CD4-positive, alpha-beta T cell treated with Interleukin-15 for 4 hours (primary cell): ENCODE results near the gene PTPRS.
"Not testable (repeated sequence)": the region's sequence is repeated elsewhere in the genome, so short reads cannot be mapped to it uniquely, and the experiment has no call there.

Experiments
- DNase-seq: peaks from one replicate; pipeline ENCODE4 v3.0.0-alpha.2; 2020; ENCODE audit warnings: low spot score

Gene PTPRS

DNA sequence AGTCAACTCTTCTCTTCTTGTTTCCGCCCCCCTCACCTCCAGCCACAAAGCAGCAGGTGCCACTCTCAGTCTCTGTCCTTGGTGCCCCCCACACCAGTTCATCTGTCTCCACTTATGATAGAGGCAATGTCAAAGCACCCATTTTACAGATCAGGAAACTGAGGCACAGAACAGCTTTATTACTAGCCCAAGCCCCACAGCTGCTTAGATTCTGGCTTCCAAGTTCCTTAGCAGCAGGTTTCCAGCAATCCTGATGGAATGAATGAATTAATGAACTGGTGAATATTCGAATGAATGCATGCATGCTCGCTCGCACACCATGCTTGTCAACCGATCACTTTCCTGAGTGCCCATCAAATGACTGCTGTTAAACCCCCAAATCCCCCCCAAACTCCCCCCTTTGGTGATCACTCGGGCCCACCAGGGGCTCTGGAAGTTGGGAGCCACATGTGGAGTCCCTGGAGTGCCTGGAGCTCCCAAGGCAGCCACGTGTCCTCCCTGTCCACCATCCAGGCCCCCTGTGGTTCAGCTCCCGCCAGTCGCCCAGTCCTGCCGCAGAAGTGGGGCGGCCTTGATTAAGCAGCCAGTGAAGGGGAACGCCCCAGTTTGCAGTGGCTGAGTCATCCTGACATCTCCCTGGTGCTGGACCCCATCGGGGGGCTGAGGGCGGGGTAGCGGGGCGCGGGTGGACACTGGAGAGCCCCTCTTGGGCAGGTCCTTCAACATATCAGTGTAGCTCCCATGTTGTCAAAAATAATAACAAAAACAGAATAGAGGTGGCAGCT is 6.8 kb downstream of the PTPRS start:
- no peak for DNase-seq

DNA sequence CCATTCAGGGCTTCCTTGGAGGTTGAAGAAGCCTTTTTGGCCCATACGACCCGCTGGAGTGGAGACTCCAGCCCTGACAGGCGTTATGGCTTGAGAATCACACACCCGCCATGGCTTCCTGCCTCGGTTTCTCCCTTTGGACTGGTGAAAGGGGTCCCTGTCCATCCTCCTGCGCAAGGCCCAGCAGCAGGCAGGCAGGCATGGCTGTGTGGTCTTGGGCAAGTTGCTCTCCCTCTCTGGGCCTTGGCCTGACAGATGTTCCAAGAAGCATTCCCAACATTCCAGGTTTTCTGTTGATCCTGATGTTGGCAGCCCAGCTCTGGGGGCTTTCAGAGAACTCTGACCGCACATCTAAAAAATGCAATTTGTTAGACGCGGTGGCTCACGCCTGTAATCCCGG is 8.1 kb downstream of the PTPRS start:
- DNase-seq: no peak

DNA sequence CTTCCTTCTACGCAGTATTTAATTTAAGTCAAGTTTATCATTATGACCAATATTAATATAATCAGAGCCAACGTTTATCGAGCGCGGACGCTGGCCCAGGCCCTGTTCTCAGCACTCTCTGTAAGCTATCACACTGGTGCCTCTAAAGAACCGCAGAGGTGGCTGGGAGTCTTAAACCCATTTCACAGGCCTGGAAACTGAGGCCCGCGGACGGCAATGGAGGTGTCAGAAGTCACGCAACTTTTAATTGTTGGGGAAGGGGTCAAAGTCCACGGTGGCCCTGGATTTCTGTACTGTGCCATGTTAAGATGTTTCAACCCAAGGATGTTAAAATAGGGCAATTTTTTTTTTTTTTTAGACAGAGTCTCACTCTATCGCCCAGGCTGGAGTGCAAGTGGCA is 8.8 kb downstream of the PTPRS start:
- no peak for DNase-seq

DNA sequence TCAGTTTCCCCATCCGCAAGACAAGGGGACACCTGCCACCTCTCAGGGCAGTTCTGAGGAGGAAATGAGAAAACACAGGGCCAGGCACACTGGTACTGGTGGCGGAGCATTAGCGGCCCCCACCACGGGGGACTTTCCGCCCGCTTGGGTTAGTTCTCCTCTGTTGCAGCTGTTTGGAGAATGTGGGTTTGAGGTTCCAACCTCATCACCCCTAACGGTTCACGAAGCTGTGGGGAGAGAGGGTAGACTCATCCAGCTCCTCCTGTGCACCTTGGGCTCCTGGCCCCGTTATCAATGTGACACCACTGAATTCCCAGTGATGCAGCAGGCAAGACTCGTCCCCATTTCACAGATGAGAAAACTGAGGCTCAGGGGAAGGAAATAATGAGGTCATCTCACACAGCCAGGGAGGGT is 10.3 kb downstream of the PTPRS start:
- DNase-seq: no peak

DNA sequence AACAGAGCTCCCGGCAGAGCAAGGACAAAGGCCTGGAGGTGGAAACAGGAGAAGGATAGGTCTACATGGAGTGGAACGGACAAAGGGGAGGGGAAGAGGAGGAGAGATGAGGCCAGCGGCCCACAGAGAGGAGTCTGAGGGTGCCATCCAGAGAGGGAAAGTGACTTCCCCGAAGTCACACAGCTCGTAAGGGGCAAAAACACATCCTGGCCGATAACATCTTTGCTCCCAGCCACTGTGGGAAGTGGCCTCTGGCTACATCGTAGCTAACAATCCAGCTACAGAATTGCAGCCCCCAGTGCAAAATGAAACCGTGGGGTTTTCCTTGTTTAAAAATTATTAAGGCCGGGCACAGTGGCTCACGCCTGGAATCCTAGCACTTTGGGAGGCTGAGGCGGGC is 11.5 kb downstream of the PTPRS start:
- DNase-seq: no peak

DNA sequence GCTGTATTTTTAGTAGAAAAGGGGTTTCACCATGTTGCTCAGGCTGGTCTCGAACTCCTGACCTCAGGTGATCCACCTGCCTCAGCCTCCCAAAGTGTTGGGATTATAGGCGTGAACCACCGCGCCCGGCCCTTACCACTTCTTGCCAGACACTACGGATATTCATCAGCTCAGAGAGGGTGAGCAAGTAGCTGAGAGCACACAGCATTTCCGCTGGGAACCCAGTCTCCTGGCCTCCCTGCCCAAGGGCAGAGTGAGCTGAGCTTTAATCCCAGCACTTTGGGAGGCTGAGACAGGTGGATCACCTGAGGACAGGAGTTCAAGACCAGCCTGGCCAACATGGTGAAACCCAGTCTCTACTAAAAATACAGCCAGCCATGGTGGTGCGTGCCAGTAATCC is 12.2 kb downstream of the PTPRS start:
- not testable (repeated sequence) for DNase-seq

DNA sequence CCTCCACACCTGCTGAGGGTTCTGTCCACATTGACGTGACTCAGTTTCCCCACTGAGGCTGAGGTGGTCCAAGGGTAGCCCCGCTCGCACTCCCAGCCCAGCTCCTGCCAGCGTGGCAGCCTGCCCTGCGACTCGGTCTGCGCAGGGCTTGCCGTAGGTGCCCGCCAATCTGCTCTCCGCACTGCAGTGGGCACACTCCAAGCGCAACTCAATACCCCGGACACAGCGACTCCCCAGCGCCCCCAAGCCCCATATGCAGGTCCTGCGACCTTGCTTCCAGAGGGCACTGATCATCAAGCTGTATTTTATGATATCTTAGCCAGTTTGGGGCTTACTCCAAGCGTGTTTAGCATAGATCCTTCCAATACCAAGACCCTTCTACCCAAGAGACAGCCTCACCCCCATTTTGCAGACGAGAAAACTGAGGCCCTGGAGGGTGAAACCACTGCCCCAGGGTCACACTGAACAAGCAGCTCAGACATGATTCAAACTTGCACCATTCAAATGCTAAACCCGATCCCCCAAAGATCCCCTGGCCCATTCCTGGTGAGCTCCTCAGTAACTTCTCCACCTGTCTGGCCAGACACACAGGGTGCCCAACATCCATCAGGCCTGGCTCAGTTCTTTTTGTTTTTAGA is 13.5 kb downstream of the PTPRS start:
- DNase-seq: no peak

DNA sequence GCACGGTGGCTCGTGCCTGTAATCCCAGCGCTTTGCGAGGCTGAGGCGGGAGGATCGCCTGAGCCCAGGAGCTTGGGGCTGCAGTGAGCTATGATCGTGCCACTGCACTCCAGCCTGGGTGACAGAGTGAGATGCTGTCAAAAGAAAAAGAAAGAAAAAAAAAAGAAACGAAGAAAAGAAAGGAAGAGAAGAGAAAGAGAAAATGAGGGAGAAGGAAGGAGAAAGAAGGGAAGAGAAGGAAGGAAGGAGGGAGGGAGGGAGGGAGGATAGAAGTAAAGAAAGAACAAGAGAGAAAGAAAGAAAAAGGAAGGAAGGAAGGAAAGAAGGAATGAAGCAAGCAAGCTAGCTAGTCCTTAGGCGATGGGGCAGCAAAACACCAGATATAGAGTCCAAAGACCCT is 14.1 kb downstream of the PTPRS start:
- DNase-seq: no peak

DNA sequence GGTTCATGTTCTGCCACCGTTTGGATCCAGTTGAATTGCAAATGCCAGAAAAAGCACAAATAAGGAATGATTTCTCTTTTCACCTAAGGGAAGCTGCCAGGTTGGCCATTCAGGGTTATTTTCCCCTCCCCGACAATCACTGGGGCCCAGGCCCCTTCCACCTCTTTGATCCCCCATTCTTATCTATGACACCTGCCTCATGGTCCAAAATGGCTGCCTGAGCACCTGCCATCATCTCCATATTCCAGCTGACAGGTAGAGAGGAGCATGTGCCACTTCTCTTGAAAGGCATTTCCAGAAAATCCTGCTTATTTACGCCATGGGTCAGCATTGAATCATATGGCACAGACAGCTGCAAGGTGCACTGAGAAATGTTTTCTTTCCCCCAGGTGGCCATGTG is 15.7 kb downstream of the PTPRS start:
- no peak for DNase-seq

DNA sequence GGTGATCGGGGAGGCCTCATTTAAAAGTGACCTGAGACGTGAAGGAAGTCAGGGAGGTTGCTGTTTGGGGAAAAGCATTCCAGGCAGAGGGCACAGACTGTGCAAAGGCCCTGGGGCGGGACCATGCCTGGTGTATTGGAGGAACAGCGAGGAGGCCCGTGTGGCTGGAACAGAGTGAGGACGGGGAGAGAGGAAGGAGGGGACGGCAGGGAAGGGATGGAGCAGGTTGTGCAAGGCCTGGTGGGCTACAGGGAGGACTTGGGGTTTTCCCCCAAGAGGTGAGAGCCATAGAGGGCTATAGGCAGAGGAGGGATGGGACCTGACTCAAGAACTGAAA is 17.2 kb downstream of the PTPRS start:
- no peak for DNase-seq

DNA sequence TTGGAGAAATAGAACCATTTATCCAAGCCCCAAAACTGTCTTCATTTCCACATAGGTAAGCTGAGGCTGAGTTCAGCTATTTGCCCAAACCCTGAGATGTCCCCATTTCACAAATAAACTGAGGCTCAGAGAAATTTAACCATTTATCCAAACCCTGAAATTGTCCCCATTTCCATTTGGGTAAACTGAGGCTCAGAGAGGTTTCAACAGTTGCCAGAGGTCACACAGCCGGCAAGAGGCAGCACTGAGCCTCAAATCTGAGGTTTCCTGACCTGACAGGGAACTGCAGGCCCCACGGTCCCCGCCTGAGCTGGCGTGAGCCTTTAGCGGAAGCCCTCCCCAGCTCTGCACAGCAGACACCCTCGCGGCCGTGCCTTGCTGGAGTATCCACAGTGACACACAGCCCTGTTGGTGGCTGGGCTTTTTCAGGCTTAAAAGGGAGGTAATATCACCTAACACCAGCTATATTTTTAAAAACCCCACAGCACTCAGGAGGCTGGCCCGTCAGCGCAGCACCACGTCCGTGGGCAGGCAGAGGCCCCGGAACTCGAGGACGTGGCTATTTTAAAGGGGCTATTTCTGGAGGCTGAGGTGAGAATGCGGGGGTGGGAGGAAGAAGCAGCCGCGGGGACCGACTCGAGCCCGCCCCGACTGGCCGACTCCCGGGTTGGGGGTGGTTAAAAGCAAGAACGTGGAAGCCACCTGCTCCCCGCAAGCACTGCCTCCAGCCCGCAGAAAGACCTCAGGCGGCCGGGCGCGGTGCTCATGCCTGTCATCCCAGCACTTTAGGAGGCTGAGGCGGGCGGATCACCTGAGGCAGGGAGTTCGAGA is 18.5 kb downstream of the PTPRS start:
- DNase-seq: no peak

DNA sequence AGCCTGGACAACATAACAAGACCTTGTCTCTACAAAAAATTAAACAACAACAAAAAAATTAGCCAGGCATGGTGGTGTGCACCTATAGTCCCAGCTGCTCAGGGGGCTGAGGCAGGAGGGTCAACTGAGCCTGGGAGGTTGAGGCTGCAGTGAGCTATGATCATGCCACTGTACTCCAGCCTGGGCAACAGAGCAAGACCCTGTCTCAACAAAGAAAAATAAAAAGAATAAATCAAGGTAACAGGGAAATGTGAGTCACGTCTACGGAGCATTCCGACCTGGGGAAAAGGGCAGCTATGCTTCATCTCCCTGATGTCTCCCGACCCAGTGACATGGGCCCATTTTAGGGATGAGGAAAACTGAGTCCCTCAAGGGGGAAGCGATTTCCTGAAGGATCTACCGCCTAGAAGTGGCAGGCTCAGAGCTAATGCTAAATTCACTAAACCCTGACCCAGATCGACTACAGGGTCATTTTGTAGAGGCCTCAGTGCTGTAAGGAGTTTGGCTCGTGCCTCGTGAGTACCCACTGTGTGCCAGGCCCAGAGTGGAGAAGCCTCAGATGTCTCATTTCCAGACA is 19.5 kb downstream of the PTPRS start:
- DNase-seq: no peak

DNA sequence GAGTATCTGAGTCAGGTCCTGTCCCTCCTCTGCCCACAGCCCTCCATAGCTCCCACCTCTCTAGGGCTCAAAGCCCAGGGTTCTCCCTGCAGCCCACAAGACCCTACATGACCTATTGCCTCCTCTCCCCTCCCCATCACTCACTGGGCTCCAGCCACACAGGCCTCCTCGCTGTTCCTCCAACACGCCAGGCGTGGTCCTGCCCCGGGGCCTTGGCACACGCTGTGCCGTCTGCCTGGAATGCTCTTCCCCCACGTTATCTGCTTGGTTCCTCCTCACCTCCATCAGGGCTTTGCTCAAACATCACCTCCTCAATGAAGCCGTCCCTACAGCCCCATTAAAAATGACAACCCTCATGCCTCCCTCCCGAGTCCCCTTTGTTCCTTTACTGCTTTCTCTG is 21.1 kb downstream of the PTPRS start:
- no peak for DNase-seq

DNA sequence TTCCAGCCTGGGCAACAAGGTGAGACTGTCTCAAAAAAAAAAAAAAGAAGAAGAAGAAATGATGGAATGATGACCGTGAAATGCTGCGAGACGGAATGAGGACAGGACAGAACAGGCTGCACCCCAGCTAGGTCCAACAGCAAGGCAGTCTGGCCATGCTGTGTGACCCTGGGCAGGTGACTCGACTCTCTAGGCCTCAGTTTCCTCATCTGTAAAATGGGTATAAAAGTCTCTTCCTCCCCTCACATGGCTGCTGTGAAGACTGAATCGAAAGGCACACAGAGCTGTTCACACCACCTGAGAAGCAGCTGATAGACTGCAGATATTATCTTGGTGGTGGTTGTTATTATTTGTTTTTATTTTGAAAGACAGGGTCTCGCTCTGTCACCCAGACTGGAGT is 22.3 kb downstream of the PTPRS start:
- DNase-seq: no peak

DNA sequence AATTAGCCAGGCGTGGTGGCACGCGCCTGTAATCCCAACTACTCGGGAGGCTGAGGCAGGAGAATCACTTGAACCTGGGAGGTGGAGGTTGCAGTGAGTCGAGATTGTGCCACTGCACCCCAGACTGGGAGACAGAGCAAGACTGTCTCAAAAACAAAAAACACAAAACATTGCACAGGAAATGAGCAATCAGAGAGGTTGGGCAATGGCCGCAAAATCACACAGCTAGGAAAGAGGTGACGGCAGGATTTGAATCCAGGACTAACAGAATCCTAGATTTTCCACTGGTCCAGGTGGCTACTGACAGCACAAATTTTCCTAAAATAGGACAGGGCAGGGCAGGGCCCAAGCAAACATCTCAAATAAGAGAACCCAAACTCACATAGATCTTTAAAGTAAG is 23.3 kb downstream of the PTPRS start:
- DNase-seq: no peak

DNA sequence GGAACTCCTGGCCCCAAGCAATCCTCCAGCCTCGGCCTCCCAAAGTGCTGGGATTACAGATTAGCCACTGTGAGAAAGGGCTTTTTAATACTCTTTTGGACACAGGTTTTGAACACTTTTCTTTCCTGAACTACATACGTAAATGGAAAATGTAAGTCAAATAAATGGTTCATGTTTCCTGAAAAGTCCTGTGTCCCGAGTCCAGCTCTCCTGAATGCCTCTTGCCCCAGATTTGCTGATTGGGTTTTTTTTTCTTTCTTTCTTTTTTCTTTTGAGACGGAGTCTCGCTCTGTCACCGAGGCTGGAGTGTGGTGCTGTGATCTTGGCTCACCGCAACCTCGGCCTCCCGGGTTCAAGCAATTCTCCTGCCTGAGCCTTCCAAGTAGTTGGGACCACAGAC is 24.5 kb downstream of the PTPRS start:
- no peak for DNase-seq

DNA sequence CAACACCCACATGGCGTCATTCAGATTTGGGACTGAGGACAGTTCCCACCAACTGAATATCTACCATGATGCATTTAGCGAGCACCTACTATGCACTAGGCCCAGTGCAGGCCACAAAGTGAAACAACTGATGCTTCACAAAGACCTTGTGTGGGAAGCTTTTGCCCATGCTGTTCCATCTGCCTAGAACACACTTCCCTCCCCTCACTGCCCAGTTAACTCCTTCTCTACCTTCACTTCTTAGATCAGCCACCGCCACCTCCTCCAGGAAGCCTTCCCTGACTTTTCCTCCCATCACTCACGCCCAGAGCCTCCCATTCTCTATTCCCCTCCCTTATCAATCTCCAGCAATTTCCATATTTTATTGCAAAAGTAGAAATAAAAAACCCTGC is 25.7 kb downstream of the PTPRS start:
- DNase-seq: no peak

DNA sequence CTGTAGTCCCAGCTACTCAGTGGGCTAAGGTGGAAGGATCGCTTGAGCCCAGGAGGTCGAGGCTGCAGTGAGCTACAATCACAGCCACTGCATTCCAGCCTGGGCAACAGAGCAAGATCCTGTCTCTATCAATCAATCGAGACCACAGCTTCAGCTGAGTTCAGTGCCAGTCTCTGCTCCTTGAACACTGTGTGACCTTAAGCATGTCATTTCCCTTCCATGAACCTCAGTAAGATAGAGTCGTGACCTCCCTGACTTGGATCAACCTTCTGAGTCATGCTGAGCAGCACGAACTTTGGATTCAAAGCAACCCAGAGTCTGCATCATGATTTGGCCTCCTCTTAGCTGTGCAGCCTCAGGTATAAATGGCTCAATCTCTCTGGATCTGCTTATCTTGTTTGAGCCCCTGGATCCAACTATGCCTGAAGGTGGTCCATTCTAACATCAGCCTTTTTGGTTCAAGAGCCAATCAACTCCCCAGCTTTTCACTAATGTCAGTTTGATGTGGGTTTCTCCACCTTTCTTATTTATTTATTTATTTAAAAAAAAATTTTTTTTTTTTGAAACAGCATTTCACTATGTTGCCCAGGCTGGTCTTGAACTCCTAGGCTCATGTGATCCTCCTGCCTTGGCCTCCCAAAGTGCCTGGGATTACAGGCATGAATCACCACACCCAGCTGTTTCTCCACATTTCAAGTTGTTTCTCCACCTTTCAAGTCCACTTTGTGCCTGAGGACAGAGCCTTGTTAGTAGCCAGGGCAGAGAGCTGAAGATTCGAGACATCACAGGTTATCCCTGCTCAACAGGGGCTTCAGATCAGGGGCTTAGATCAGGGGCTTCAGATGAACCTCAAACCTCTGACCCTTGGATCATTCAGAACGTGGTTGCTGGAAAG is 26.4 kb downstream of the PTPRS start:
- DNase-seq: no peak

DNA sequence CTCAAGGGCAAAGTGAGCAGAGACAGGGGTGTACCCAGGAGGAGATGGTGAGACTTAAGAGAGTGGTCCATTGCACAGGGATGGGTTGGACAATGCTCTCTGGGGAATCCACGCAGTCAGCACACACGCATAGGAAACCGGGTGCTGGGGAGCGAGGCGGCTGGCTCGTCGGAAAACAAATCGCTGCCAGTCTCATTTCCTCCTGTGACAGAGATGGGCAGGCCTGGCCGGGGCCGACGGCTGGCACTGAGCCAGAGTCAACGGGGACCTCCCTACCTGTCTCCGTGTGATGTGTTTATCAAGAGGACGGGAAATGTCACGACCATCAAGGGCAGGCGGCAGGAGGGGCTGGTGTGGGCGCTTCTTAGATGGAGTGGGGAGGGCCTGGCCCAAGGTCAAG is 27.3 kb downstream of the PTPRS start:
- DNase-seq: no peak

DNA sequence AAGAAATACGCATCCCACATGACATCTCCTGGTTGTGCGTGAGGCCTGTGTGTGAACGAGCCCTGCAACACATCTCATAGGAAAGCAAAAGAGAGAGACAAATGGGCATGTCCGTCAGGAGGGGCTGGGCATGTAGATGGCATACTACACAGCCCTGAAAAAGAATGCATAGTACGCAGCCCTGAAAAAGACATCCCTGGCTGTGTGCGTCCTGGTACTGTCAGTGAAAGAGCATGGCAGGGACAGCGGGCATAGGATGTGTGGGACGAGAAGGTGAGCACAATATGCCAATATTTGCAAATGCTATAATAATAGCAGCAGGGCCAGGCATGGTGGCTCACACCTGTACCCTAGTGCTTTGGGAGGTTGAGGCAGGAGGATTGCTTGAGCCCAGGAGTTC is 28.6 kb downstream of the PTPRS start:
- DNase-seq: no peak

DNA sequence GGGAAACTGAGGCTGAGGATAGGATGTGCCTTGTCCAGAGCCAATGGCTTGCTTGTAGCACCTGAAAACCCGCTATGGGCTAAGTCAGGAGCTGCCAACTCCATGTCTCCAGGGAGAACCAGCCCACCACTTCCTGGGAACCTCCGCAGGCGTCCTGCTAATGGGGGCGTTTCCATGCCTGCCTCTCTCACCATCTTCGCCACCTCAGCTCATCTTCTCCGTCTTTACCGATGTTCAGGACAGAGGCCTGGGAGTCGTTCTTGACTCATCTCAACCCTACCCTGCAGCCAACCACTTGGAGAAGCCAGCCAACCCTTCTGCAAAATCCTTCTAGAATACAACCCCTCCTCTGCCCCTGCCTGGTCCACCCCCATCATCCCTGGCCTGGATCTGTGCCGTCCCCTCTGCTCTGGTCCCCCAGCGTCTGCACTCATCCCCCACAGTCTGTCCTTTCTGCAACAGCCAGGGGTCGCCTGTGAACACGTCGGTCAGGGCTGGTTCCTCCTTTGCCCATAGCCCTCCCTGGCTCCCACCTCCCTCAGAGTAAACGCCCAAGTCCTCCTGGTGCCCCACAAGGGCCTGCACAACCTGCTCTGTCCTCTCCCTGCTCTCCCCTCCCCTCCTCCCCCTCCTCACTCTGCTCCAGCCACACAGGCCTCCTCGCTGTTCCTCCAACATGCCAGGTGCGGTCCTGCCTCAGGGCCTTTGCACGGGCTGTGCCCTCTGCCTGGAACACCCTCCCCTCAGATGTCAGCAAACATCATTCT is 31.0 kb downstream of the PTPRS start:
- no peak for DNase-seq
